ENCODE data around the gene CDIP1. TPM values are rescaled to one million over a fixed set of nuclear protein-coding genes. Genes with fewer than 3 reads are reported as not detected.

The CDIP1 gene
- total RNA-seq, 1 donor from 2014 or later = 7.4 TPM

DNA sequence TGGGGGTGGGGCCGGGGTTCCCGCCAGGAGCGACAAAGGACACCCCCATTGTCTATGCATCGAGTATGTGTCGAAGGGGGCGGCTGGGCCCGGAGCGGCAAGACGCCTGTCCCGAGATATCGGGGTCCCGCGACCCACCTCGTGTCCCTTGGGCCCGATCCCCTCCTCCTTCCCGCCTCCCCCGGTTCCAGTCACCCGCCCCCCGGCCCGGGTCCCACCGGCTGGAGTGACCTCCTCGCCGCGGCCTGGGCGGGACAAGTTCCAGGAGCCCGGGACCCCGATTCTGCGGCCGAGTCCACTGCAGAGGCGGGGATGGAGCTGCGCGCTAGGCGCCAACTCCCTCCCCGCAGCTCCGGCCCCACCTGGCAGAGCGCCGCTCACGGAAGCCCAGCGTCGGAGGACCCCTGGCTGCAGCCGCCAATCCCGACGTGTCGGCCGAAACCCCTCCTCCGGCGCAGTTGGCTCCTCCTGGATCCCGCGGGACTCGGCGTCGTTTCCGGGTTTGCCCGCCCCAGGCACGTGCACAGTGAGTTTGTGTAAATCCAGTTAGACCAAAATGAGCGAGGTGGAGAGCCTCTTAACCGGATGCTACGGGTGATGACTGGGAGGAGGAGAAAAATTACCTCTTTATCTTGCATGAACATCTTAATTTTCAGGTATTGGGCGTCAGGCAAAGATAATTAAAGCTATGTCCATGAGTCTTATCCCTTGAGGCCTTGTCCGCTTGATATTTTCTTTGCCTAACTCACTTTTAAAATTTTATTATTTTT is 64.2 kb downstream of the CDIP1 start, which contains the start of gene NMRAL1:
Gene NMRAL1, minus strand, starts transcription at position 434 of the 770 bp plus-strand sequence. CDS start 493 bp downstream, outside the sequence.
- peak within 1 kb of the TSS; percentile 87 for H3K4me3 ChIP-seq (ENCODE audit: low read depth, low read length)
- FAIRE-seq = no peak
- peak; percentile 87 for DNase-seq (ENCODE audit: low read depth)
- TF ChIP-seq, protein P1, sequence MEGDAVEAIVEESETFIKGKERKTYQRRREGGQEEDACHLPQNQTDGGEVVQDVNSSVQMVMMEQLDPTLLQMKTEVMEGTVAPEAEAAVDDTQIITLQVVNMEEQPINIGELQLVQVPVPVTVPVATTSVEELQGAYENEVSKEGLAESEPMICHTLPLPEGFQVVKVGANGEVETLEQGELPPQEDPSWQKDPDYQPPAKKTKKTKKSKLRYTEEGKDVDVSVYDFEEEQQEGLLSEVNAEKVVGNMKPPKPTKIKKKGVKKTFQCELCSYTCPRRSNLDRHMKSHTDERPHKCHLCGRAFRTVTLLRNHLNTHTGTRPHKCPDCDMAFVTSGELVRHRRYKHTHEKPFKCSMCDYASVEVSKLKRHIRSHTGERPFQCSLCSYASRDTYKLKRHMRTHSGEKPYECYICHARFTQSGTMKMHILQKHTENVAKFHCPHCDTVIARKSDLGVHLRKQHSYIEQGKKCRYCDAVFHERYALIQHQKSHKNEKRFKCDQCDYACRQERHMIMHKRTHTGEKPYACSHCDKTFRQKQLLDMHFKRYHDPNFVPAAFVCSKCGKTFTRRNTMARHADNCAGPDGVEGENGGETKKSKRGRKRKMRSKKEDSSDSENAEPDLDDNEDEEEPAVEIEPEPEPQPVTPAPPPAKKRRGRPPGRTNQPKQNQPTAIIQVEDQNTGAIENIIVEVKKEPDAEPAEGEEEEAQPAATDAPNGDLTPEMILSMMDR (IDR thresholded peaks at IDR 0.05; ENCODE audit: insufficient read depth, low read length, severe bottlenecking) = no peak
- no peaks in the 10 kb centered on the region for H3K27me3 ChIP-seq (ENCODE audit: control insufficient read depth, insufficient read depth, low read length)
- no peaks in the 10 kb centered on the region for H3K36me3 ChIP-seq (ENCODE audit: control insufficient read depth, insufficient read depth, low read length)

DNA sequence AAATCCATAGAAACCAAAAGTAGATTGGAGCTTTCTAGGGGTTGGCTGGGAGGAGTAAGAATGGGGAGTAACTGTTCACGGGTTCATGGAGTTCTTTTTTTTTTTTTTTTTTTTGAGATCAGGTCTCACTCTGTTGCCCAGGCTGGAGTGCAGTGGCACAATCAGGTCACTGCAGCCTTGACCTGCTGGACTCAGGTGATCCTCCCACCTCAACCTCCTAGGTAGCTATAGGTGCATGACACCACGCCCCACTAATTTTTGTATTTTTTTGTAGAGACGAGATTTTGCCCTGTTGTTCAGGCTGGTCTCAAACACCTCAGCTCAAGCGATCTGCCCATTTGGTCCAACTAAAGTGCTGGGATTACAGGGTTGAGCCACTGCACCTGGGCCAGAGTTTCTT is 65.7 kb downstream of the CDIP1 start:
- no peaks in the 10 kb centered on the region for H3K27me3 ChIP-seq (ENCODE audit: control insufficient read depth, insufficient read depth, low read length)
- TF ChIP-seq, protein P1 (IDR thresholded peaks at IDR 0.05; ENCODE audit: insufficient read depth, low read length, severe bottlenecking) = no peak
- no peak for FAIRE-seq
- DNase-seq (ENCODE audit: low read depth) = no peak
- no peak overlapping the region for H3K4me3 ChIP-seq (ENCODE audit: low read depth, low read length)
- peaks cover 5% of the 10 kb centered on the region for H3K36me3 ChIP-seq (ENCODE audit: control insufficient read depth, insufficient read depth, low read length)

GRCh38 chr16:4471869-4472268 is 66.7 kb downstream of the CDIP1 start:
- DNase-seq (ENCODE audit: low read depth) (no peak), FAIRE-seq (no peak)
- TF ChIP-seq, protein P1 (IDR thresholded peaks at IDR 0.05; ENCODE audit: insufficient read depth, low read length, severe bottlenecking) = no peak
- Histone ChIP-seq H3K27me3 (ENCODE audit: control insufficient read depth, insufficient read depth, low read length) (no peaks in the 10 kb centered on the region), H3K36me3 (ENCODE audit: control insufficient read depth, insufficient read depth, low read length) (peaks cover 5% of the 10 kb centered on the region), H3K4me3 (ENCODE audit: low read depth, low read length) (no peak overlapping the region)

GRCh38 chr16:4468972-4469371 is 69.6 kb downstream of the CDIP1 start:
- DNase-seq (ENCODE audit: low read depth) (no peak), FAIRE-seq (no peak)
- peaks cover 16% of the 10 kb centered on the region for H3K36me3 ChIP-seq (ENCODE audit: control insufficient read depth, insufficient read depth, low read length)
- no peaks in the 10 kb centered on the region for H3K27me3 ChIP-seq (ENCODE audit: control insufficient read depth, insufficient read depth, low read length)
- TF ChIP-seq, protein P1 (IDR thresholded peaks at IDR 0.05; ENCODE audit: insufficient read depth, low read length, severe bottlenecking) = no peak
- no peak overlapping the region for H3K4me3 ChIP-seq (ENCODE audit: low read depth, low read length)

- TF ChIP-seq, protein P1 (IDR thresholded peaks at IDR 0.05; ENCODE audit: insufficient read depth, low read length, severe bottlenecking) = no peak
- H3K27me3 ChIP-seq (ENCODE audit: control insufficient read depth, insufficient read depth, low read length) = no peaks in the 10 kb centered on the region
- DNase-seq (ENCODE audit: low read depth) = no peak
- no peak for FAIRE-seq
- H3K36me3 ChIP-seq (ENCODE audit: control insufficient read depth, insufficient read depth, low read length) = peaks cover 20% of the 10 kb centered on the region
- no peak overlapping the region for H3K4me3 ChIP-seq (ENCODE audit: low read depth, low read length)
These were observed 70.7 kb downstream of the CDIP1 start for GRCh38 chr16:4467916-4468315.
